IMR-90 (cell line): ENCODE measurements around the gene TRIAP1. TPM values are rescaled to one million over a fixed set of nuclear protein-coding genes. Genes with fewer than 3 reads are reported as not detected.
A peak's percentile ranks its signal among the peaks of the same experiment; 100 is the strongest.

ENCODE experiments used
- ATAC-seq: fragments of 200-7000 bp; cut with Tn5 transposase; 2 replicates; pipeline ENCODE4 v1.9.1; 2020; ENCODE audit warnings: low read depth, mild to moderate bottlenecking, moderate library complexity
- BruUV-seq: library from RNA; stranded (reverse); fragments of 400-500 nt; replicated peaks from 2 replicates; lab custom pipeline; 2021; lab: Mats Ljungman, UMichigan
- CTCF ChIA-PET: fragments of 300-600 bp; formaldehyde crosslinking; extraction: SDS; loops from one replicate; lab custom pipeline; 2021; ENCODE audit warnings: antibody characterized with exemption; lab: Yijun Ruan, JAX
- POLR2A ChIA-PET: fragments of 300-600 bp; sonication (Branson Sonifier 250); formaldehyde crosslinking; loops from one replicate; lab custom pipeline; 2022; ENCODE audit warnings: antibody characterized with exemption; ENCODE audit not compliant: unreplicated experiment; lab: Charles Lee
- DNase-seq: peaks from one replicate; pipeline ENCODE4 v3.0.0; 2013
- H2AFZ ChIP-seq: replicated peaks from 2 replicates; pipeline ENCODE3; 2013; ENCODE audit warnings: low read length, mild to moderate bottlenecking; ENCODE audit not compliant: poor library complexity
- H2AK5ac ChIP-seq: 2 replicates; pipeline ENCODE4 v1.6.1; 2013; ENCODE audit warnings: low read depth, low read length, inconsistent platforms
- H2AK9ac ChIP-seq: replicated peaks from 2 replicates; pipeline ENCODE3; 2013; ENCODE audit warnings: mild to moderate bottlenecking, low read depth, low read length, moderate library complexity; ENCODE audit not compliant: poor library complexity
- H2BK120ac ChIP-seq: 2 replicates; pipeline ENCODE4 v1.6.1; 2013; ENCODE audit warnings: low read depth, low read length, inconsistent platforms
- H2BK15ac ChIP-seq: 3 replicates; pipeline ENCODE4 v1.6.1; 2013; ENCODE audit warnings: low read depth, low read length, inconsistent platforms
- H2BK20ac ChIP-seq: 2 replicates; pipeline ENCODE4 v1.6.1; 2013; ENCODE audit warnings: low read depth, mild to moderate bottlenecking, inconsistent platforms, low read length, moderate library complexity
- H2BK5ac ChIP-seq: 2 replicates; pipeline ENCODE4 v1.6.1; 2013; ENCODE audit warnings: mild to moderate bottlenecking, low read depth, low read length, inconsistent platforms; ENCODE audit not compliant: poor library complexity, severe bottlenecking
- H3K14ac ChIP-seq: replicated peaks from 2 replicates; pipeline ENCODE4 v1.6.1; 2013; ENCODE audit warnings: low read depth, low read length, inconsistent platforms
- H3K18ac ChIP-seq: 2 replicates; pipeline ENCODE4 v1.6.1; 2013; ENCODE audit warnings: low read depth, low read length, control low read depth
- H3K23ac ChIP-seq: 2 replicates; pipeline ENCODE4 v1.6.1; 2013; ENCODE audit warnings: low read depth, low read length, inconsistent platforms
- H3K27ac ChIP-seq: 2 replicates; pipeline ENCODE4 v1.5.1; 2013; ENCODE audit warnings: mild to moderate bottlenecking, control low read depth, low read length; ENCODE audit not compliant: insufficient read depth
- H3K27me3 ChIP-seq: 2 replicates; pipeline ENCODE4 v1.6.1; 2013; ENCODE audit warnings: low read length; ENCODE audit not compliant: control insufficient read depth, insufficient read depth
- H3K36me3 ChIP-seq: 2 replicates; pipeline ENCODE4 v1.6.1; 2013; ENCODE audit warnings: low read length, mixed read lengths; ENCODE audit not compliant: control insufficient read depth, insufficient read depth
- H3K4ac ChIP-seq: 2 replicates; pipeline ENCODE4 v1.6.1; 2013; ENCODE audit warnings: low read depth, low read length, inconsistent platforms
- H3K4me1 ChIP-seq: 2 replicates; pipeline ENCODE4 v1.6.1; 2013; ENCODE audit warnings: low read length, mixed read lengths; ENCODE audit not compliant: control insufficient read depth, insufficient read depth
- H3K4me2 ChIP-seq: 2 replicates; pipeline ENCODE4 v1.6.1; 2013; ENCODE audit warnings: low read depth, mild to moderate bottlenecking, control low read depth, low read length, moderate library complexity
- H3K4me3 ChIP-seq: 2 replicates; pipeline ENCODE4 v1.5.1; 2013; ENCODE audit warnings: low read depth, mild to moderate bottlenecking, control low read depth, low read length, moderate library complexity; ENCODE audit not compliant: insufficient read depth
- H3K56ac ChIP-seq: 2 replicates; pipeline ENCODE4 v1.6.1; 2013; ENCODE audit warnings: low read length, inconsistent platforms; ENCODE audit not compliant: insufficient read depth; ENCODE audit errors: extremely low read depth
- H3K79me1 ChIP-seq, 2 experiments: 2 replicates each; pipeline ENCODE4 v1.6.1; 2013; ENCODE audit warnings: low read length in 2 of 2, inconsistent platforms in 1 of 2, low read depth in 1 of 2
- H3K9ac ChIP-seq: 2 replicates; pipeline ENCODE4 v1.6.1; 2013; ENCODE audit warnings: low read depth, low read length, control low read depth
- H3K9me1 ChIP-seq: 2 replicates; pipeline ENCODE4 v1.6.1; 2013; ENCODE audit warnings: low read length, inconsistent platforms; ENCODE audit not compliant: insufficient read depth
- H3K9me3 ChIP-seq: 2 replicates; pipeline ENCODE4 v1.6.1; 2013; ENCODE audit warnings: low read length; ENCODE audit not compliant: control insufficient read depth, insufficient read depth
- H4K20me1 ChIP-seq: 2 replicates; pipeline ENCODE4 v1.6.1; 2013; ENCODE audit warnings: low read length, inconsistent platforms; ENCODE audit not compliant: insufficient read depth
- H4K5ac ChIP-seq: 2 replicates; pipeline ENCODE4 v1.6.1; 2013; ENCODE audit warnings: mild to moderate bottlenecking, low read depth, low read length, control low read depth
- H4K8ac ChIP-seq, 2 experiments: 2 replicates each; pipeline ENCODE4 v1.6.1; 2013; ENCODE audit warnings: low read depth in 2 of 2, low read length in 2 of 2, control low read depth in 1 of 2, inconsistent platforms in 1 of 2
- H4K91ac ChIP-seq: 2 replicates; pipeline ENCODE4 v1.6.1; 2013; ENCODE audit warnings: low read depth, low read length, inconsistent platforms; ENCODE audit not compliant: insufficient read depth
- BHLHE40 ChIP-seq: fragments of 150-350 bp; IDR thresholded peaks from 2 replicates; pipeline ENCODE4 v1.6.1; 2016; ENCODE audit warnings: mild to moderate bottlenecking, low read depth, low read length
- CEBPB ChIP-seq: IDR thresholded peaks from 2 replicates; pipeline ENCODE4 v1.6.1; 2012; ENCODE audit warnings: low read depth, low read length, improper control_type of control experiment
- CHD1 ChIP-seq: IDR thresholded peaks from 2 replicates; pipeline ENCODE4 v1.6.1; 2012; ENCODE audit warnings: low read depth, low read length, improper control_type of control experiment
- CTCF ChIP-seq: conservative IDR thresholded peaks from 2 replicates; pipeline ENCODE4 v1.5.1; 2012; ENCODE audit warnings: mild to moderate bottlenecking, low read depth, low read length, improper control_type of control experiment
- ELK1 ChIP-seq: fragments of 150-350 bp; IDR thresholded peaks from 2 replicates; pipeline ENCODE4 v1.6.1; 2016; ENCODE audit warnings: low read depth, mild to moderate bottlenecking, low read length, moderate library complexity, borderline replicate concordance
- FOS ChIP-seq: fragments of 150-350 bp; IDR thresholded peaks from 2 replicates; pipeline ENCODE4 v1.6.1; 2016; ENCODE audit warnings: low read depth, low read length
- MAFK ChIP-seq: IDR thresholded peaks from 2 replicates; pipeline ENCODE4 v1.6.1; 2012; ENCODE audit warnings: low read depth, low read length, improper control_type of control experiment
- MAZ ChIP-seq: IDR thresholded peaks from 2 replicates; pipeline ENCODE4 v1.6.1; 2012; ENCODE audit warnings: low read depth, mild to moderate bottlenecking, low read length, improper control_type of control experiment, moderate library complexity, borderline replicate concordance
- MXI1 ChIP-seq: IDR thresholded peaks from 2 replicates; pipeline ENCODE4 v1.6.1; 2012; ENCODE audit warnings: low read depth, mild to moderate bottlenecking, low read length, moderate library complexity, borderline replicate concordance
- NFE2L2 ChIP-seq: fragments of 150-350 bp; IDR thresholded peaks from 2 replicates; pipeline ENCODE4 v1.6.1; 2016; ENCODE audit warnings: low read depth, mild to moderate bottlenecking, low read length
- POLR2A ChIP-seq: IDR thresholded peaks from 2 replicates; pipeline ENCODE4 v1.6.1; 2012; ENCODE audit warnings: mild to moderate bottlenecking, low read depth, low read length
- RAD21 ChIP-seq: IDR thresholded peaks from 2 replicates; pipeline ENCODE4 v1.6.1; 2012; ENCODE audit warnings: low read length, improper control_type of control experiment
- RCOR1 ChIP-seq: IDR thresholded peaks from 2 replicates; pipeline ENCODE4 v1.6.1; 2012; ENCODE audit warnings: mild to moderate bottlenecking, low read length, improper control_type of control experiment; ENCODE audit not compliant: insufficient replicate concordance
- RFX5 ChIP-seq: IDR thresholded peaks from 2 replicates; pipeline ENCODE4 v1.8.0; 2012; ENCODE audit warnings: low read depth, mild to moderate bottlenecking, low read length, moderate library complexity
- SMC3 ChIP-seq: fragments of 150-350 bp; IDR thresholded peaks from 2 replicates; pipeline ENCODE4 v1.6.1; 2016; ENCODE audit warnings: low read depth, mild to moderate bottlenecking, antibody characterized with exemption, low read length, moderate library complexity
- USF2 ChIP-seq: fragments of 150-350 bp; IDR thresholded peaks from 2 replicates; pipeline ENCODE4 v1.6.1; 2017; ENCODE audit warnings: mild to moderate bottlenecking, antibody characterized with exemption, low read length, low read depth
- WGBS, 2 experiments: methylation state at CpG; one replicate each; pipeline versions ENCODE4 v1.1.5 to v1.1.7; 2013; ENCODE audit warnings: missing lambda C conversion rate in 2 of 2; ENCODE audit not compliant: insufficient read length in 1 of 2; ENCODE audit errors: extremely low coverage in 2 of 2; 5-methylcytosine and 5-hydroxymethylcytosine counted together
- dilution Hi-C: fragments of 300-500 bp; cut with HindIII; formaldehyde crosslinking; loops from one replicate; pipeline ENCODE4 v1.14.3; 2018; ENCODE audit warnings: low sequenced_read_pairs; ENCODE audit not compliant: unreplicated experiment
- in situ Hi-C: fragments of 300-500 bp; cut with MboI; formaldehyde crosslinking; loops from 3 replicates; pipeline ENCODE4 v1.14.3; 2019; ENCODE audit warnings: low sequenced_read_pairs, inconsistent platforms, mixed read lengths
- intact Hi-C: fragments of 100-400 bp; cut with micrococcal nuclease; formaldehyde crosslinking; loops from 2 replicates; pipeline ENCODE4 v1.10.0; 2022
- polyA plus RNA-seq, 3 experiments: library from polyadenylated mRNA; depleted of rRNA; stranded (reverse); fragments of >200 nt; gene quantifications; 2 replicates each; pipeline ENCODE4 v1.2.3, GENCODE V29; 2012; ENCODE audit warnings: low replicate concordance in 1 of 3
- total RNA-seq: library from RNA; depleted of rRNA; stranded (reverse); fragments of >200 nt; gene quantifications from 2 replicates; pipeline ENCODE4 v1.2.3, GENCODE V29; 2012

TRIAP1 gene
- total and polyA plus RNA-seq, 2 of the 4 experiments (the other 2 are of a cell fraction): 19.2 to 32.3 TPM

GRCh38 chr12:120467439-120467838 lies 21.3 kb upstream of the TRIAP1 start:
- Histone ChIP-seq H3K27ac (no peak overlapping the region), H3K4ac (no peak overlapping the region), H4K8ac (no peak overlapping the region), H3K4me2 (no peak overlapping the region), H4K91ac (no peak overlapping the region), H2BK120ac (no peak overlapping the region), H2AK9ac (no peak overlapping the region), H2AFZ (no peak overlapping the region), H3K4me3 (no peak overlapping the region), H2AK5ac (no peak overlapping the region), H3K4me1 (peaks cover 4% of the 10 kb centered on the region; the same call in 1 of the 2 replicates), H3K18ac (no peak overlapping the region), H3K14ac (no peak overlapping the region), H2BK5ac (no peak overlapping the region), H2BK20ac (no peak overlapping the region), H3K36me3 (peaks cover 33% of the 10 kb centered on the region), H4K20me1 (peaks cover 50% of the 10 kb centered on the region), H2BK15ac (no peak overlapping the region), H3K9ac (no peak overlapping the region), H3K27me3 (no peaks in the 10 kb centered on the region), H4K5ac (no peak overlapping the region), H3K56ac (no peak overlapping the region), H3K9me3 (no peaks in the 10 kb centered on the region), H3K23ac (no peak overlapping the region), H3K79me1 (peaks cover 28 to 64% of the 10 kb centered on the region in 2 experiments), H3K9me1 (no peaks in the 10 kb centered on the region)
- dilution Hi-C loops: no loop called here
- DNase-seq: no peak
- 100% methylated on average over 1 of the region's 6 CpGs; no CpG with 5 or more reads in 1 of the 2 experiments for WGBS, 2 experiments
- ChIA-PET CTCF (interaction anchor here (1.6 to 1.7 kb wide), 2 partner anchors 9 to 29 kb away, joined by 5 to 6 read pairs; no protein-coding TSS in a partner anchor), POLR2A (no interaction called here)
- in situ Hi-C loops: no loop called here
- ATAC-seq: no peak
- BruUV-seq: TSS peak; percentile 26
- TF ChIP-seq MAFK: no peak
- no peak for TF ChIP-seq FOS
- TF ChIP-seq CEBPB: no peak
- TF ChIP-seq USF2: no peak
- TF ChIP-seq RFX5: no peak
- TF ChIP-seq RAD21: no peak
- TF ChIP-seq RCOR1: no peak
- no peak for TF ChIP-seq SMC3
- no peak for TF ChIP-seq BHLHE40
- no peak for TF ChIP-seq MXI1
- no peak for TF ChIP-seq NFE2L2
- no peak for TF ChIP-seq POLR2A
- no peak for TF ChIP-seq ELK1
- TF ChIP-seq MAZ: no peak
- no peak for TF ChIP-seq CHD1
- TF ChIP-seq CTCF: no peak
- intact Hi-C loops: no loop called here
